Hepatocyte (in vitro differentiated cells): Measurements from ENCODE around the gene IRX2. TPM values are rescaled to one million over a fixed set of nuclear protein-coding genes. Genes with fewer than 3 reads are reported as not detected.
A peak's percentile ranks its signal among the peaks of the same experiment; 100 is the strongest.

Experiments used
- DNase-seq: peaks from one replicate; pipeline ENCODE4 v3.0.0-alpha.2; 2016; ENCODE audit warnings: low spot score
- H2AFZ ChIP-seq: fragments of 200-600 bp; sonication (generic); 2 replicates; pipeline ENCODE4 v1.6.0; 2016; ENCODE audit warnings: antibody characterized with exemption, mild to moderate bottlenecking
- H3K27ac ChIP-seq: fragments of 200-600 bp; sonication (generic); 2 replicates; pipeline ENCODE4 v1.5.1; 2016; ENCODE audit warnings: mild to moderate bottlenecking
- H3K27me3 ChIP-seq: fragments of 200-600 bp; sonication (generic); 2 replicates; pipeline ENCODE4 v1.6.1; 2016
- H3K36me3 ChIP-seq: fragments of 200-600 bp; sonication (generic); replicated peaks from 2 replicates; pipeline ENCODE4 v1.5.1; 2016; ENCODE audit warnings: low read depth; ENCODE audit not compliant: insufficient read depth
- H3K4me1 ChIP-seq: fragments of 200-600 bp; sonication (generic); 2 replicates; pipeline ENCODE4 v1.5.1; 2016; ENCODE audit warnings: mild to moderate bottlenecking, moderate library complexity; ENCODE audit not compliant: insufficient read depth
- H3K4me2 ChIP-seq: fragments of 200-600 bp; sonication (generic); 2 replicates; pipeline ENCODE4 v1.6.0; 2016
- H3K4me3 ChIP-seq: fragments of 200-600 bp; sonication (generic); 2 replicates; pipeline ENCODE4 v1.5.1; 2016; ENCODE audit warnings: mild to moderate bottlenecking
- H3K79me2 ChIP-seq: fragments of 200-600 bp; sonication (generic); 2 replicates; pipeline ENCODE4 v1.6.0; 2017; ENCODE audit warnings: mild to moderate bottlenecking
- H3K9me2 ChIP-seq: fragments of 200-600 bp; sonication (generic); replicated peaks from 2 replicates; pipeline ENCODE4 v1.6.0; 2017; ENCODE audit warnings: mild to moderate bottlenecking; ENCODE audit not compliant: insufficient read depth
- H3K9me3 ChIP-seq: fragments of 200-600 bp; sonication (generic); 2 replicates; pipeline ENCODE4 v1.5.1; 2016; ENCODE audit warnings: low read depth, mild to moderate bottlenecking
- H4K20me1 ChIP-seq: fragments of 200-600 bp; sonication (generic); 2 replicates; pipeline ENCODE4 v1.6.0; 2016; ENCODE audit warnings: mild to moderate bottlenecking; ENCODE audit not compliant: insufficient read depth, poor library complexity, severe bottlenecking
- EZH2 ChIP-seq: fragments of 200-600 bp; sonication (generic); IDR thresholded peaks from 2 replicates; pipeline ENCODE4 v1.6.1; 2016; ENCODE audit warnings: antibody characterized with exemption, mild to moderate bottlenecking, borderline replicate concordance
- EZH2phosphoT487 ChIP-seq: fragments of 200-600 bp; sonication (generic); IDR thresholded peaks from one replicate; pipeline ENCODE4 v1.6.1; 2018; ENCODE audit warnings: antibody characterized with exemption, mild to moderate bottlenecking, low read depth, moderate library complexity; ENCODE audit not compliant: unreplicated experiment, severe bottlenecking
- WGBS: methylation state at CpG from one replicate; pipeline ENCODE4 v1.1.6; 2016; ENCODE audit warnings: low lambda C conversion rate; ENCODE audit errors: missing lambda C conversion rate; 5-methylcytosine and 5-hydroxymethylcytosine counted together
- polyA plus RNA-seq: library from polyadenylated mRNA; unstranded; fragments of >200 nt; fragmentation: Nextera tagmentation; extraction: Ambion mirVana; gene quantifications from 2 replicates; pipeline ENCODE4 v1.2.1, GENCODE V29; 2016
- total RNA-seq: library from RNA; depleted of rRNA; stranded (reverse); fragments of >200 nt; gene quantifications from 2 replicates; pipeline ENCODE4 v1.2.3, GENCODE V29; 2014
- TF ChIP-seq, protein P1 (sequence below): fragments of 200-600 bp; sonication (generic); IDR thresholded peaks from 2 replicates; pipeline ENCODE4 v1.5.1; 2016; ENCODE audit warnings: antibody characterized with exemption, mild to moderate bottlenecking; ENCODE audit not compliant: poor library complexity

IRX2 gene
- total and polyA plus RNA-seq, 2 experiments from 2014 or later = 6.0 to 7.8 TPM

- Histone ChIP-seq H3K9me3 (no peaks in the 10 kb centered on the region), H3K36me3 (no peaks in the 10 kb centered on the region), H3K9me2 (no peaks in the 10 kb centered on the region), H3K4me1 (peaks cover 19% of the 10 kb centered on the region), H3K4me3 (no peak overlapping the region), H3K79me2 (no peaks in the 10 kb centered on the region), H2AFZ (no peak overlapping the region), H3K27me3 (peaks cover 54% of the 10 kb centered on the region), H3K4me2 (no peak overlapping the region), H3K27ac (no peak overlapping the region), H4K20me1 (no peaks in the 10 kb centered on the region)
- WGBS = 100% methylated on average over 3 of the region's 3 CpGs
- no peak for DNase-seq
- TF ChIP-seq EZH2phosphoT487 (no peak), EZH2 (no peak)
- TF ChIP-seq, protein P1, sequence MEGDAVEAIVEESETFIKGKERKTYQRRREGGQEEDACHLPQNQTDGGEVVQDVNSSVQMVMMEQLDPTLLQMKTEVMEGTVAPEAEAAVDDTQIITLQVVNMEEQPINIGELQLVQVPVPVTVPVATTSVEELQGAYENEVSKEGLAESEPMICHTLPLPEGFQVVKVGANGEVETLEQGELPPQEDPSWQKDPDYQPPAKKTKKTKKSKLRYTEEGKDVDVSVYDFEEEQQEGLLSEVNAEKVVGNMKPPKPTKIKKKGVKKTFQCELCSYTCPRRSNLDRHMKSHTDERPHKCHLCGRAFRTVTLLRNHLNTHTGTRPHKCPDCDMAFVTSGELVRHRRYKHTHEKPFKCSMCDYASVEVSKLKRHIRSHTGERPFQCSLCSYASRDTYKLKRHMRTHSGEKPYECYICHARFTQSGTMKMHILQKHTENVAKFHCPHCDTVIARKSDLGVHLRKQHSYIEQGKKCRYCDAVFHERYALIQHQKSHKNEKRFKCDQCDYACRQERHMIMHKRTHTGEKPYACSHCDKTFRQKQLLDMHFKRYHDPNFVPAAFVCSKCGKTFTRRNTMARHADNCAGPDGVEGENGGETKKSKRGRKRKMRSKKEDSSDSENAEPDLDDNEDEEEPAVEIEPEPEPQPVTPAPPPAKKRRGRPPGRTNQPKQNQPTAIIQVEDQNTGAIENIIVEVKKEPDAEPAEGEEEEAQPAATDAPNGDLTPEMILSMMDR = no peak
These were observed 7.6 kb upstream of the IRX2 start for GRCh38 chr5:2759091-2759490.

DNA sequence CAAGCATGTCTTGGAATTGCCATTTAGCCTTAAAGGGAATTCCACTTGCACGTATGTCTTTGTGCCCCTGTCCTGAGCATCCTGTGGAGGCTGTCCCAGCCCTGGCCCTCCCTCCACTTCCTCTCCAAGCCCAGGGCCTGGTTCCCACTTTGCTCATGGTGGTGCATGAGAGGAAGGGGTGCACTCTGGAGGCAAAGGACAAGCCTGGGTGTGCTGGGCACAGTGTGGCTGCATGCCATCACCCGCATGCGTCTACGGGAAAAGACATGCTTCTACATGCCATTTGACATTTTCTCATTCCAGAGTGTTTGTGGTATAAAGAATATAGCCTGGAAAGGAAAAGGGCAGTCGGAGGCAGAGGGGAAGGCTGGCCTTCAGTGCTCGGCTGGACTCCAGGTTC is 7.2 kb upstream of the IRX2 start:
- TF ChIP-seq EZH2 = no peak
- no peak for TF ChIP-seq EZH2phosphoT487
- TF ChIP-seq, protein P1 = no peak
- Histone ChIP-seq H3K36me3 (no peaks in the 10 kb centered on the region), H3K4me3 (no peak overlapping the region), H3K27ac (no peak overlapping the region), H2AFZ (no peak overlapping the region), H3K9me2 (no peaks in the 10 kb centered on the region), H3K4me1 (peaks cover 21% of the 10 kb centered on the region), H3K9me3 (no peaks in the 10 kb centered on the region), H4K20me1 (no peaks in the 10 kb centered on the region), H3K79me2 (no peaks in the 10 kb centered on the region), H3K4me2 (no peak overlapping the region), H3K27me3 (peaks cover 58% of the 10 kb centered on the region)
- 91% methylated on average over 6 of the region's 6 CpGs for WGBS
- DNase-seq = no peak

DNA sequence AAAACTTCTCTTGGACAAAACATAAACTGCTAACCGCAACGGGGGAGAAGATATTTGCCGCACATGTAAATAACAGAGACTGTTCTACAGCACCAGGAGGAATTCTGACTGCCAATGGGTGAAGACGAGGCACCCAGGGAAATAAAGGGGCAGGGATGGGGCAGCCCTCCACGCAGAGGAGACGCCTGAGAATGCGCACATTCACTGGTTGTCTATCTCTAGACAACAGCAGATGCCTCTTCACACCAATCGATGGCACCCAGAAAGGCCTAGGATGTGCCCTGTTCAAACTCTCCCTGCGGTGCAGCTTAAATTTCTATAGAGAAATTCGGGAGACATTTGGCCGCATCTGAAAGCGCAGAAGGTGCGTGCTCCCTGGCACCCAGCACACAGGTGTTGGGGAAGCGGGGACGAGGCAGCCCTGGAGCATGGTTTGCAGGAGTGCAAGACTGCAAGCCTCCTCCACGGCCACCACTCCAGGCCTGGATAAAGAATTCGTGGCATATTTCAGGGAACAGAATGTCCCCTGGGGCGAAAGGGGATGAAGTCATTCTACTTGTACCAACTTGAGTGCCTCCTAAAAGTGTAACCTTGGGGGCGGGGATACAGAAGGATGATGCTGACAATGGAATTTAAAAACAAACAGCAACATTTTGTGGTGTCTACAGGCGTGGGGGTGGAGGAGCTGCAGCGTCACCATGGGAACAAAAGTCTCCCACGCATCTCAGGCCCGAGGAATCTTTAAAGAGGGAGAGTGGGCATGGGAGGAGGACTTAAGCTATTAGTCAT is 6.3 kb upstream of the IRX2 start:
- H3K36me3 ChIP-seq = no peaks in the 10 kb centered on the region
- H3K9me3 ChIP-seq = no peaks in the 10 kb centered on the region
- no peak for TF ChIP-seq EZH2
- TF ChIP-seq EZH2phosphoT487 = no peak
- TF ChIP-seq, protein P1 = no peak
- H3K79me2 ChIP-seq = no peaks in the 10 kb centered on the region
- WGBS = 32% methylated on average over 23 of the region's 23 CpGs
- no peak overlapping the region for H2AFZ ChIP-seq
- H4K20me1 ChIP-seq = no peaks in the 10 kb centered on the region
- H3K27me3 ChIP-seq = peaks cover 65% of the 10 kb centered on the region
- no peak overlapping the region for H3K27ac ChIP-seq
- no peaks in the 10 kb centered on the region for H3K9me2 ChIP-seq
- peak; percentile 27 for DNase-seq
- no peak overlapping the region for H3K4me2 ChIP-seq
- peaks cover 24% of the 10 kb centered on the region for H3K4me1 ChIP-seq
- H3K4me3 ChIP-seq = no peak overlapping the region
